Esophagus muscularis mucosa (tissue), 4 donors: ENCODE measurements around the gene USP38. TPM values are rescaled to one million over a fixed set of nuclear protein-coding genes. Genes with fewer than 3 reads are reported as not detected.
"Not testable (repeated sequence)": the region's sequence is repeated elsewhere in the genome, so short reads cannot be mapped to it uniquely, and the experiment has no call there.

ENCODE experiments used
- DNase-seq: peaks from one replicate; pipeline ENCODE4 v3.0.0-alpha.2; 2017; ENCODE audit errors: extremely low spot score
- H3K27ac ChIP-seq, 4 donors: fragments of 200-600 bp; sonication (generic); replicated peaks in 1 of 4; 1 replicate in 3 of 4; 2 replicates in 1 of 4; pipeline ENCODE4 v1.5.1; 2016 to 2019; ENCODE audit warnings: mild to moderate bottlenecking in 1 of 4
- H3K27me3 ChIP-seq, 4 donors: fragments of 200-600 bp; sonication (generic); one replicate each; pipeline versions ENCODE4 v1.5.1 to v1.6.0; 2016 to 2019
- H3K36me3 ChIP-seq, 4 donors: fragments of 200-600 bp; sonication (generic); one replicate each; pipeline ENCODE4 v1.5.1; 2016 to 2019
- H3K4me1 ChIP-seq, 4 donors: fragments of 200-600 bp; sonication (generic); one replicate each; pipeline ENCODE4 v1.5.1; 2016 to 2019
- H3K4me3 ChIP-seq, 4 donors: fragments of 200-600 bp; sonication (generic); 1 replicate in 2 of 4; 2 replicates in 2 of 4; pipeline ENCODE4 v1.5.1; 2016 to 2019; ENCODE audit warnings: mild to moderate bottlenecking in 4 of 4, moderate library complexity in 1 of 4
- H3K9me3 ChIP-seq, 4 donors: fragments of 200-600 bp; sonication (generic); 1 replicate in 3 of 4; 2 replicates in 1 of 4; pipeline ENCODE4 v1.5.1; 2016 to 2019
- CTCF ChIP-seq, 3 experiments: fragments of 200-600 bp in 2 of 3; fragments of 450-650 bp in 1 of 3; sonication (generic) in 2 of 3; IDR thresholded peaks; one replicate each; pipeline ENCODE4 v1.5.1; 2017 to 2019; ENCODE audit warnings: antibody characterized with exemption in 3 of 3, mild to moderate bottlenecking in 2 of 3, moderate library complexity in 1 of 3
- EP300 ChIP-seq: sonication (generic); formaldehyde crosslinking; IDR thresholded peaks from one replicate; pipeline ENCODE4 v1.6.1; 2017; ENCODE audit warnings: antibody characterized with exemption
- POLR2A ChIP-seq: fragments of 450-650 bp; IDR thresholded peaks from one replicate; pipeline ENCODE4 v1.6.1; 2017; ENCODE audit warnings: antibody characterized with exemption, moderate library complexity, mild to moderate bottlenecking, low read depth
- POLR2AphosphoS5 ChIP-seq, 2 donors: sonication (generic); formaldehyde crosslinking; IDR thresholded peaks; one replicate each; pipeline ENCODE4 v1.6.1; 2017; ENCODE audit warnings: antibody characterized with exemption in 2 of 2
- WGBS: methylation state at CpG from one replicate; pipeline ENCODE4 v1.1.5; 2018; 5-methylcytosine and 5-hydroxymethylcytosine counted together
- intact Hi-C: fragments of 100-400 bp; cut with DNase I; formaldehyde crosslinking; loops from one replicate; pipeline ENCODE4 v1.15.1; 2023
- total RNA-seq, 4 donors: library from RNA; depleted of rRNA; stranded (reverse); fragments of >200 nt; gene quantifications; one replicate each; pipeline versions ENCODE4 v1.1.0 to v1.2.1, GENCODE V29; 2016

The USP38 gene
- total RNA-seq, 4 donors from 2014 or later = 16.6 to 25.5 (median 23.3) TPM

- no peaks in the 10 kb centered on the region for H3K36me3 ChIP-seq
- WGBS = 100% methylated on average over 2 of the region's 2 CpGs
- H3K4me3 ChIP-seq = no peak overlapping the region
- intact Hi-C loops = no loop called here
- no peaks in the 10 kb centered on the region for H3K27me3 ChIP-seq
- H3K9me3 ChIP-seq = peaks cover 0 to 23% (median 4%) of the 10 kb centered on the region in 4 donors
- no peaks in the 10 kb centered on the region for H3K4me1 ChIP-seq
- DNase-seq = no peak
- H3K27ac ChIP-seq = no peak overlapping the region
- TF ChIP-seq EP300 (no peak), CTCF (IDR thresholded peaks at IDR 0.05) (no peak), POLR2AphosphoS5 (IDR thresholded peaks at IDR 0.05) (no peak), POLR2A (no peak)
These were observed 27.9 kb upstream of the USP38 start for GRCh38 chr4:143156853-143157252.

GRCh38 chr4:143163614-143164013 lies 21.1 kb upstream of the USP38 start:
- no peak for DNase-seq
- H3K9me3 ChIP-seq = peaks cover 0 to 6% (median 3%) of the 10 kb centered on the region in 4 donors
- H3K27ac ChIP-seq = no peak overlapping the region
- no peaks in the 10 kb centered on the region for H3K4me1 ChIP-seq
- intact Hi-C loops = no loop called here
- H3K36me3 ChIP-seq = no peaks in the 10 kb centered on the region
- H3K4me3 ChIP-seq = no peak overlapping the region
- no peaks in the 10 kb centered on the region for H3K27me3 ChIP-seq
- TF ChIP-seq POLR2AphosphoS5 (IDR thresholded peaks at IDR 0.05) (no peak), POLR2A (no peak), CTCF (IDR thresholded peaks at IDR 0.05) (no peak), EP300 (no peak)

GRCh38 chr4:143166722-143167121 lies 18.0 kb upstream of the USP38 start:
- DNase-seq, H3K36me3 ChIP-seq, intact Hi-C loops, H3K27ac ChIP-seq, H3K4me3 ChIP-seq, H3K4me1 ChIP-seq, H3K27me3 ChIP-seq, H3K9me3 ChIP-seq: not testable (repeated sequence)
- 94% methylated on average over 8 of the region's 11 CpGs for WGBS

- TF ChIP-seq POLR2AphosphoS5 (IDR thresholded peaks at IDR 0.05) = no peak
- no peak for TF ChIP-seq CTCF (IDR thresholded peaks at IDR 0.05)
- no peak for TF ChIP-seq POLR2A
- no peak for TF ChIP-seq EP300
- DNase-seq = no peak
- peaks cover 6 to 11% (median 8%) of the 10 kb centered on the region in 4 donors for H3K4me1 ChIP-seq
- no peaks in the 10 kb centered on the region for H3K27me3 ChIP-seq
- WGBS = 96% methylated on average over 3 of the region's 3 CpGs
- intact Hi-C loops = no loop called here
- H3K36me3 ChIP-seq = no peaks in the 10 kb centered on the region
- H3K27ac ChIP-seq = no peak overlapping the region
- H3K9me3 ChIP-seq = peaks cover 0 to 12% (median 4%) of the 10 kb centered on the region in 4 donors
- no peak overlapping the region for H3K4me3 ChIP-seq
These were observed 5.8 kb upstream of the USP38 start for GRCh38 chr4:143178923-143179322.

- peak overlapping the region; percentile 90 to 96 (median 92) for H3K27ac ChIP-seq
- no peak for TF ChIP-seq EP300
- TF ChIP-seq POLR2AphosphoS5 (IDR thresholded peaks at IDR 0.05) = no peak
- TF ChIP-seq CTCF (IDR thresholded peaks at IDR 0.05) = no peak
- no peak for TF ChIP-seq POLR2A
These were observed 1.1 kb upstream of the USP38 start for GRCh38 chr4:143183513-143184216.

More at GRCh38 chr4:143183513-143184216, 1.1 kb upstream of the USP38 start:
- DNase-seq = no peak
- peaks cover 0 to 1% (median 0%) of the 10 kb centered on the region in 4 donors for H3K9me3 ChIP-seq
- WGBS = 50% methylated on average over 9 of the region's 9 CpGs
- peaks cover 0 to 3% (median 0%) of the 10 kb centered on the region in 4 donors for H3K36me3 ChIP-seq
- H3K4me3 ChIP-seq = peak overlapping the region; percentile 73 to 89 (median 85)
- intact Hi-C loops = no loop called here
- no peaks in the 10 kb centered on the region for H3K27me3 ChIP-seq
- peaks cover 20 to 40% (median 34%) of the 10 kb centered on the region in 4 donors for H3K4me1 ChIP-seq
